Erythroblast (primary cell): Measurements from ENCODE around the gene ANAPC1.

ENCODE experiments used
- GATA1 ChIP-seq: IDR thresholded peaks from 2 replicates; pipeline ENCODE4 v1.6.1; 2011; ENCODE audit warnings: low read depth, mild to moderate bottlenecking, control low read depth, low read length, moderate library complexity
- POLR2A ChIP-seq: IDR thresholded peaks from 2 replicates; pipeline ENCODE4 v1.6.1; 2011; ENCODE audit warnings: mild to moderate bottlenecking, low read length

- TF ChIP-seq POLR2A (peak; percentile 88), GATA1 (no peak)
These were observed at the start of gene ANAPC1 for GRCh38 chr2:111883661-111884591.
